C4-2B (cell line): ENCODE measurements around the gene CSMD2.

Experiments
- H3K27ac ChIP-seq: fragments of 450-650 bp; 2 replicates; pipeline ENCODE4 v1.5.1; 2017
- ZFX ChIP-seq: fragments of 450-650 bp; IDR thresholded peaks from 2 replicates; pipeline ENCODE4 v1.6.1; 2017
- TF ChIP-seq, protein P1 (sequence below): fragments of 450-650 bp; conservative IDR thresholded peaks from 2 replicates; pipeline ENCODE4 v1.5.1; 2017; ENCODE audit warnings: mild to moderate bottlenecking

Gene CSMD2

GRCh38 chr1:33805988-33806387, 359.0 kb downstream of the CSMD2 start:
- no peak for TF ChIP-seq ZFX
- TF ChIP-seq, protein P1, sequence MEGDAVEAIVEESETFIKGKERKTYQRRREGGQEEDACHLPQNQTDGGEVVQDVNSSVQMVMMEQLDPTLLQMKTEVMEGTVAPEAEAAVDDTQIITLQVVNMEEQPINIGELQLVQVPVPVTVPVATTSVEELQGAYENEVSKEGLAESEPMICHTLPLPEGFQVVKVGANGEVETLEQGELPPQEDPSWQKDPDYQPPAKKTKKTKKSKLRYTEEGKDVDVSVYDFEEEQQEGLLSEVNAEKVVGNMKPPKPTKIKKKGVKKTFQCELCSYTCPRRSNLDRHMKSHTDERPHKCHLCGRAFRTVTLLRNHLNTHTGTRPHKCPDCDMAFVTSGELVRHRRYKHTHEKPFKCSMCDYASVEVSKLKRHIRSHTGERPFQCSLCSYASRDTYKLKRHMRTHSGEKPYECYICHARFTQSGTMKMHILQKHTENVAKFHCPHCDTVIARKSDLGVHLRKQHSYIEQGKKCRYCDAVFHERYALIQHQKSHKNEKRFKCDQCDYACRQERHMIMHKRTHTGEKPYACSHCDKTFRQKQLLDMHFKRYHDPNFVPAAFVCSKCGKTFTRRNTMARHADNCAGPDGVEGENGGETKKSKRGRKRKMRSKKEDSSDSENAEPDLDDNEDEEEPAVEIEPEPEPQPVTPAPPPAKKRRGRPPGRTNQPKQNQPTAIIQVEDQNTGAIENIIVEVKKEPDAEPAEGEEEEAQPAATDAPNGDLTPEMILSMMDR = no peak
- H3K27ac ChIP-seq = no peak overlapping the region

GRCh38 chr1:33802268-33802667, 362.8 kb downstream of the CSMD2 start:
- no peak for TF ChIP-seq ZFX
- TF ChIP-seq, protein P1 = no peak
- no peak overlapping the region for H3K27ac ChIP-seq

GRCh38 chr1:33797849-33798248, 367.2 kb downstream of the CSMD2 start:
- H3K27ac ChIP-seq = no peak overlapping the region
- TF ChIP-seq, protein P1 = no peak
- TF ChIP-seq ZFX = no peak

- TF ChIP-seq, protein P1 = no peak
- no peak for TF ChIP-seq ZFX
- H3K27ac ChIP-seq = no peak overlapping the region
Observed at GRCh38 chr1:33792651-33793050, 372.4 kb downstream of the CSMD2 start.

DNA sequence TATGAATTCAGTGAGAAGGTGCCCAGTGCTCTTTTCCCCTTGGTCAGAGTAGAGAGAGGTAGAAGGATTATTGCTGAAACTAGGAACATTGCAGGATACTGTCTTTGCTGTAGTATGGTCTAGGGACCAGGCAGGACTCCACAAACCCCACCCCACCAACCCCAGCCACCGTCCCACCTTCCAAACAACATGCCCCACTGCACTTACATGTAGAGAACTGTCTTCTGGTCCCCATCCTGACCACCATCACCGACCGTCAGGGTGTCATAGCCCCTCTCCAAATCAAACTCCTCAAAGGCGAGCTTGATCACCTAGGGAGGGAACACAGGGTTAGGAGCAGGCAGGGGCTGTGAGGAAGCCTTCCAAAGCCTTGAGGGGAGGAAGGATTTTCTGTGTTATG, 372.8 kb downstream of the CSMD2 start:
- TF ChIP-seq, protein P1 = no peak
- TF ChIP-seq ZFX = no peak
- no peak overlapping the region for H3K27ac ChIP-seq

DNA sequence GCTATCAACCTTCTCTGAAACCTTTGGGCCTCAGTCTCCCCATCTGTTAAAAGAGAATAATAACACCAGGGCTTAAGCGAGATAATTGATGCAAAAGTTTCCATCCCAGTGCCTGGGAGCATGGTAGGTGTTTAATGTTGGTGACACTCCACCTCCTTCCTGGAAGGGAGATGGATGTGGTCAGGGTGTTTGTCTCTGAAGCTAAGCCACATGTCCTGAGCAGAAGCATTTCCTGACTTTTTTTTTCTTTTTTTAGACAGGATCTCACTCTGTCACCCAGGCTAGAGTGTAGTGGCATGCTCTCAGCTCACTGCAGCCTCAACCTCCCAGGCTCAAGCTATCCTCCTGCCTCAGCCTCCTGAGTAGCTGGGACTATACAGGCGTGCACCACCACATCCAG, 373.8 kb downstream of the CSMD2 start:
- no peak for TF ChIP-seq ZFX
- TF ChIP-seq, protein P1 = no peak

GRCh38 chr1:33790577-33790976, 374.5 kb downstream of the CSMD2 start:
- TF ChIP-seq ZFX = no peak
- TF ChIP-seq, protein P1 = no peak
- no peak overlapping the region for H3K27ac ChIP-seq

More for the DNA sequence above, 373.8 kb downstream of the CSMD2 start:
- H3K27ac ChIP-seq = no peak overlapping the region

DNA sequence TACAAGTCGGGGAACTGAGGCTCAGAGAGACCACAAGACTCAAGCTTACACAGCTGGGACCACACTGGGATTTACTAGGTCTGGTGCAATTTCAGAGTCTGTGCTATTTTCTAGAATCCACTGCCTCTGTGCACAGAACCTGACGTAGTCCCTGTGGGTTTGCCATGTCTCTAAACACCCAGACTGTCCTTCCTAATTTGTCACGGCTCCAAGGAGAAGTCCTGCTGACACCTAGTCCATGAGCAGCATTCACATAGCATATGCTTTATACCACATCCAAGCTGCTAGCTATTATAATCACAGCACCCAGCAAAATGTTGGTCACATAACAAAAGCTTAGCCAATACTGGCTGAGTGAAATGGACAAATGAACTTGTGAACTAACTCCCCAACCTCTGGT, 380.2 kb downstream of the CSMD2 start:
- no peak overlapping the region for H3K27ac ChIP-seq
- TF ChIP-seq, protein P1 = no peak
- TF ChIP-seq ZFX = no peak
